Measurements from ENCODE around the gene C2CD3. TPM values are rescaled to one million over a fixed set of nuclear protein-coding genes. Genes with fewer than 3 reads are reported as not detected.
A peak's percentile ranks its signal among the peaks of the same experiment; 100 is the strongest.

Gene C2CD3
- total RNA-seq, 4 donors from 2014 or later, result 28.2 to 46.9 (median 35.1) TPM

GRCh38 chr11:73999581-74000306 is 171.1 kb downstream of the C2CD3 start:
- H3K36me3 ChIP-seq, result peaks cover 0 to 48% (median 0%) of the 10 kb centered on the region in 3 donors
- TF ChIP-seq EP300 (IDR thresholded peaks at IDR 0.05) (no peak), POLR2A (IDR thresholded peaks at IDR 0.05) (no peak), CTCF (IDR thresholded peaks at IDR 0.05) (no peak)
- H3K4me1 ChIP-seq, result peaks cover 0 to 9% (median 0%) of the 10 kb centered on the region in 4 donors
- H3K27me3 ChIP-seq, result no peaks in the 10 kb centered on the region
- no peak overlapping the region for H3K4me3 ChIP-seq
- no peak overlapping the region for H3K27ac ChIP-seq
- H3K9me3 ChIP-seq, result no peaks in the 10 kb centered on the region
- 86 to 88% methylated on average over 8 of the region's 8 CpGs for WGBS, 2 donors
- no peak for DNase-seq (ENCODE audit: low spot score in 2 of 2)

GRCh38 chr11:73998846-73999575 is 171.8 kb downstream of the C2CD3 start:
- H3K9me3 ChIP-seq, result no peaks in the 10 kb centered on the region
- WGBS, 2 donors, result 89 to 94% methylated on average over 13 of the region's 13 CpGs
- no peak for DNase-seq (ENCODE audit: low spot score in 2 of 2)
- H3K27me3 ChIP-seq, result no peaks in the 10 kb centered on the region
- H3K36me3 ChIP-seq, result peaks cover 0 to 41% (median 0%) of the 10 kb centered on the region in 3 donors
- H3K4me1 ChIP-seq, result peaks cover 0 to 11% (median 0%) of the 10 kb centered on the region in 4 donors
- no peak overlapping the region for H3K4me3 ChIP-seq
- no peak for TF ChIP-seq CTCF (IDR thresholded peaks at IDR 0.05)
- no peak for TF ChIP-seq POLR2A (IDR thresholded peaks at IDR 0.05)
- TF ChIP-seq EP300 (IDR thresholded peaks at IDR 0.05), result no peak
- H3K27ac ChIP-seq, result no peak overlapping the region

- H3K27me3 ChIP-seq, result no peaks in the 10 kb centered on the region
- TF ChIP-seq EP300 (IDR thresholded peaks at IDR 0.05) (no peak), CTCF (IDR thresholded peaks at IDR 0.05) (no peak), POLR2A (IDR thresholded peaks at IDR 0.05) (no peak)
- H3K4me1 ChIP-seq, result peaks cover 0 to 11% (median 0%) of the 10 kb centered on the region in 4 donors
- H3K9me3 ChIP-seq, result no peaks in the 10 kb centered on the region
- no peak overlapping the region for H3K4me3 ChIP-seq
- no peak overlapping the region for H3K27ac ChIP-seq
- peaks cover 0 to 23% (median 0%) of the 10 kb centered on the region in 3 donors for H3K36me3 ChIP-seq
- 80 to 95% methylated on average over 6 of the region's 6 CpGs for WGBS, 2 donors
- DNase-seq (ENCODE audit: low spot score in 2 of 2), result no peak
Measured at GRCh38 chr11:73997120-73997770, 173.6 kb downstream of the C2CD3 start.

GRCh38 chr11:73996161-73996747 is 174.5 kb downstream of the C2CD3 start:
- Histone ChIP-seq H3K27me3 (no peaks in the 10 kb centered on the region), H3K9me3 (no peaks in the 10 kb centered on the region), H3K27ac (peak overlapping the region in 1 of 4 donors; percentile 57), H3K36me3 (peaks cover 0 to 13% (median 0%) of the 10 kb centered on the region in 3 donors), H3K4me3 (no peak overlapping the region), H3K4me1 (peaks cover 0 to 11% (median 0%) of the 10 kb centered on the region in 4 donors)
- no peak for DNase-seq (ENCODE audit: low spot score in 2 of 2)
- 81 to 89% methylated on average over 4 of the region's 4 CpGs for WGBS, 2 donors
- TF ChIP-seq POLR2A (IDR thresholded peaks at IDR 0.05) (no peak), EP300 (IDR thresholded peaks at IDR 0.05) (no peak), CTCF (IDR thresholded peaks at IDR 0.05) (no peak)

Data from tibial nerve (tissue), 4 donors.